GM18517 (cell line): ENCODE data around the gene DSCAML1.

Experiments used
- ATAC-seq: cut with Tn5 transposase; IDR thresholded peaks from one replicate; pipeline ENCODE4 v1.9.1; 2021; ENCODE audit warnings: mild to moderate bottlenecking, moderate library complexity; ENCODE audit not compliant: unreplicated experiment

DSCAML1 gene

DNA sequence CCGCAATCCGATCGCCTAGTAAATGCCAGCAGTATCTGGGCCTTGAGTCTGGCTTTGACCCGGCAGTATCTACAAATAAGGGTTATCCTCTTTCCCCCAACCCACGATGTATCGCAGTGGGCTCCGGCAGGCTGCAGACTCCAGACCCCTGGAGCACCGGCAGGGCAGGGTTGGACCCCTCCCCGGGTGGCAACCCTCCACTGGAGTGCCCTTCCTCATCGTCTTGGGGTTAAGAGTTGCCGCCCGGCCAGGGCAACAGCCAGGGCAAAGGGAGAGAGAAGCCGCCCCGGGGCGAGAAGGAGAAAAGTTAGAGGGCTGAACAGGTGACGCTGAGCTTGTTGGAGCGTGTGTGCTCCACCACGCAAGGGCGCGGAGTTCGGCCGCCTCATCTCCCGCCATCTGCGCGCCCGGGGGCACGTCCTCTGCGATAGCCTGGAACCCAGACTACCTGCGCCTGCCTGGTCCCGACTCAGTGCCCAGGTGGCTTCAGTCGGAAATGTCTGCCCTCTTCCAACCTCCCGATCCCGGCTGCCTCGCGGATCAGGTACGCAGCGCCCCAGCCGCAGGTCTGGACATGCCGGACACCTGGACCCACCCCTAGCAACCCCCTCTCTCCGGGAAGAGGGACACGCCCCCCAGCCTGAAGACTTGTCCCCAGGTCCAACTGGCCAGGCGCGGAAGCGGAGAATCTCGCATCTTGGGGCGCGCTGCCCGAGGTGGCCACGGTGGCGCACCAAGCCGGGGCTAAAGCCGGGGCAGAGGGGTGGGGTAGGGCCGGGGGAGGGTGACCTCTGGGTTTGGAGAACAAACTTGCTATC, 1.2 kb downstream of the DSCAML1 start:
- no peak for ATAC-seq

DNA sequence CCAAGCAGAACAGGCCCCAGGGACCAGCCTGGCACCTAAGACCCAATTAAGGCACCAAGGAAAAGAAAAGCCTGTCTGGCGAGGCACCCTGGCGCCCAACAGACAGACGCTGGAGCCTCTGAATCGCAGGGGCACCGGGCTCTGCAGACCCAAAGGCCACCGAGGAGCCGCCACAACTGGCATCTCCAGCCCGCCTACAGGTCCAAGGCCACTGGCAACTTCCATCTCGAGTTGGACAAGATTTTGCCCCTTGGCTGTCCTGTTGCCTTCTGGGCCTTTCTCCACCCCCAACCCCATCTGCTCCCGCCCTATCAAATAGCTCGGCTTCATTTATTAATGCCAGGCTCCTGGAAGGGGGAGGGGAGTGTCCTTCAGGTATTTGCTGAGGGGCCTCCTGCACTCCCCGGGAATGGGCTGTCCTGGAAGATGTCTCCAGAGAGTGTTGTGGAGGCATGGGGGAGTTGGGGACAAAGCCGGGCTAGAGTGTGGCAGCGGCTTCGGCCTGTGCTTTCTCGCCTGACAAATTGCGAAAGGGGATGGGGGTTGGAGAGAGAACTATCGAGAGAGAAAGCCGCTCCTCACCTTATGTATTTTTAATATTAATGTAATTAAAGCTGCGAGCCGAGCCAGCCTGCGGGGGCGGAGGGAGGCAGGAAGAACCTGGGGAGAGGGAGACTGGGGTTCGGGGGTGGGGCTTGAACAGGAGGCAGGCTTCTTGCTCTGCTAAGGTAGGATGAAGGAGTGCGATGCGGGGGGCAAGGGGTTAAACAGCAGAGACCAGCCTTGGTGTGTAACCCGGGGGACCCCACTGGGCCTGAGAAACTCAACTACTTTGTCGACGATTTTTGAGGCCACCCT, 2.0 kb downstream of the DSCAML1 start:
- no peak for ATAC-seq

DNA sequence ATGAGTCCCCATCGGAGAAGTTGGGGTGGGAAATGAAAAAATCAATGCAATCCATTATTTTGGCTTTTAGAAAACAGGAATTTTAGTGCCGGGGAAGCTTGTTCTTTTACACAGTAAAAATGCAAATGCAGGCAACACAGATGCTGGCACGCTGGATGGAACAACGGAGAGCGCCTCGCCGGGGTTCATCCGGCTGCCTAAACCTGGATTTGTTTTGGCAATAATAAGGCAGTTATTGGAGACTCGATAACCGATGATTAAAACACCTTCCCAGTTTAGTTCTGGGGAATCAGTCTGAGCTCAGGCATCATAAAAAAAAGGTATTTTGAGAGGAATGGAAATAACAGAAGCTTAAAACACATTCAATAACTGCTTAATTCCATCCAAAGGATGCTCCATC, 2.9 kb downstream of the DSCAML1 start:
- ATAC-seq: no peak

DNA sequence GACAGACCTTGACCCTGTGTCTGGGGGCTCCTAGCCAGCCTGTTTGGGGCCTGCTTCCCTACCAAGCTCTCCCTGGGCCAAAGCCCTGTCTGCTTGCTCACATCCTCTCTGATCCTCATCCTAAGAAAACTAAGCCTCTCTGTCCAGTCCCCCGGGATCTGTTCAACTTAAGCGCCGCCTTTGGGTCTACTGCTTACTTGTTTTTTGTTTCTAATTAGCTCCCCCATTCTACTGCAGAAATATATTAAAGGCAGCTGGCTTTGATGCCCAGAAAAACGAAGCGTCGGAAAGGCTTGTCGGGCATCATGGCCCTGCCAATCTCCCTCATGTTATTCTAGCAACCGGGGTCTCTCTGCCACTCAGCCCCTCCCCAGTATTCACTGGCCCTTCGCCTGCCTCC, 3.4 kb downstream of the DSCAML1 start:
- ATAC-seq: no peak

DNA sequence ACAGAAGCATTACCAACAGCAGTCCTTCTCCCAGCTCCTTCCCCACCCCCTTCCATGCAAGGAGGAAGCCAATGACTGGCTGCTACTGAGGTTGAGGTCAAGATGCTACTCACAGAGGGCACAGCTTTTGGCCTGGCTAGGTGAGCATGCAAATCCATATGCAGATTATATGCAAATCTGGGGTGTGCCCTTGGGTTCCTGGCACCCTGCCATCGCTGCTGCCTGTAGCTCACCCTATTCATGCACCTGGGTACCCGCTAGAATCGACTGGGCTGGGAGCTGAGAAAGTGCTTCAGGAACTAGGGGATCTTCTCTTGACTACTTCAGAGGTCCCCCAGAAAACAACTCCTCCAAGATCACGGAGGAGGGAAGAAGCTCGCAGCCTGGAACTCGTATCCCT, 4.0 kb downstream of the DSCAML1 start:
- no peak for ATAC-seq

DNA sequence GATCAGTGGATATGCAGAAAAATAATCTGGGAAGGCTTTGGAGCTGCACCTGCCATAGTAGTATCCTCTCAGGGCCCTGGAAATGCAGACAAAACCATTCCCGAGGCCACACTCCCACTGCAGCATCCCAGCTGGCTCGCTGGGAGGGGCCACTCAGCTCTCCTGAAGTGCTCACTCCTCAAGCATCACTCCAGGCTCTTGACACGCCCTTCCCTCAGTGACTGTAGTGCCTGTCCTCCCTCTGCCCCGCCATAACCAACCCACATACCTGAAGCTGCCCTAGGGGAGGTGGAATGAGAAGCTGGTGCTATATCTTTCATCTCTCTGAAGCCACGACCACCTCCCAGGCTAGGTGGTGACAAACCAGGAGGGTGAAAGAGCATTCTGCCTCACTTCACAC, 4.8 kb downstream of the DSCAML1 start:
- no peak for ATAC-seq

DNA sequence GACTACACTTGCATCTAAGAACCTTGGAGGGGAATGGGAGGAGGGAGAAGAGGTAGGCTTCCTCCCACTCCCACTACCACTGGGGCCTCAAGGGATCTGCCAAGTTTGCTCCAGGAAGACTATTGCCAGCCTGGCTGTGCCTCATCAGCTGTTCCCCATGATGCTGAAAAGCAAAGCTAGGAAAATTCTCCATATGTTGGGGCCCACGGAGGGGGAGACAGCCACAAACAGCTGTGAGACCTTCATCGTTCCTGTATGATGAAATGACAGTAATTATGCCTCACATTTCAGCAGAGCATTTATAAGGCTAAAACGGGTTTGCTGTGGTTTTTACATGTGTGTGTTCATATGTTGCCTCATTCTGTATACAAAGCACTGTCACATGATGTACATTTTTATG, 6.7 kb downstream of the DSCAML1 start:
- no peak for ATAC-seq

DNA sequence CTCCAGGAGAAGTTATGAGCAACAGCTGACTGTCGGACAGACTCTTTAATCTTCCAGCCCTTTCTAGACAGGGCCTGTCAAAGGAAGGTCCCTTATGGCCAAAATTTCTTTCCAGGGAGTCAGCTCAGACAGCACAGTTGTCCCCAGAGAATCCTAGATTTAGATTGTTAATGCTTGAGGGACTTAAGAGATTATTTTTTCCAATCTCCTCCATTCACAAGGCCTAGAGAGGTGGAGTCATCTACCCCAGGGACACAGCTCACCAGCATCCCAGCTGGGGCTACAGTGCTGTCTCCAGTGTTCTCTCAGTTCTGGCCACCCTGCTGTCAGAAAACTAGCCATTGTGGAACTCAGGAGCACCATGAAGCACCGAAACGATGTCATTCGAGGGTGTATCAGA, 7.8 kb downstream of the DSCAML1 start:
- ATAC-seq: no peak

DNA sequence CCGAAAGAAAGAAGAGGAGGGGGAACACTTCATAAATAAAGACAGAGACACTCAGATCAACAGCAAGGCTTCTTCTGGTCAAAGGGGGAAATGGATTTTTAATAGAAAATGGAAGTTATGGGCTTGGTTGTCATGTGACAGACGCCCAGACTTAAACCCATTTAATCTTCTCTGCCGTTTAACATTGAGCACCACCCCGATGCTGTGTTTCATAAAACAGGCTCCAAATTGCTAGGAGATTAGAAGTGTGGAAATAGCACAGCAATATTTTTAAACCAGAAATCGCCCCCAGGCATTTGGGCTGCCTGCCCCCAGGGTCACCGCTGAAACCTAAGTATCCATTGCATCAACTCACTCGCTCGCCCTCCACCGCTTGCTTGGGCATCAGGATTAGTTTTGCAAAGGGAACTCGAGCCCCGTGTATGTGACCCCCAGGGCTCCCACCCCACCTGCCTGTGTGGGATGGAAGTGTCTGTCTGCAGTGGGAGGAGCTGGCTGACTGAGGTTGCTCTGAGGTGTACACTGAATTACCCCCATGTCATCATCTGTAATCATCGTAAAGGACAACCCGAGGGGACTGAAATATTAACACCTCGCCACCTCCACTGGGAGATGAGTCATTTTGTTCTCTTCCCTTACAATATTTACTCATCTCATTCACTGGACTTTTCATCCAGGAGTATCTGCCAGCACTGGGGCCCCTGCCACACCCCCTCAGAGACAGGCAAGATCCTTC, 10.7 kb downstream of the DSCAML1 start:
- no peak for ATAC-seq

DNA sequence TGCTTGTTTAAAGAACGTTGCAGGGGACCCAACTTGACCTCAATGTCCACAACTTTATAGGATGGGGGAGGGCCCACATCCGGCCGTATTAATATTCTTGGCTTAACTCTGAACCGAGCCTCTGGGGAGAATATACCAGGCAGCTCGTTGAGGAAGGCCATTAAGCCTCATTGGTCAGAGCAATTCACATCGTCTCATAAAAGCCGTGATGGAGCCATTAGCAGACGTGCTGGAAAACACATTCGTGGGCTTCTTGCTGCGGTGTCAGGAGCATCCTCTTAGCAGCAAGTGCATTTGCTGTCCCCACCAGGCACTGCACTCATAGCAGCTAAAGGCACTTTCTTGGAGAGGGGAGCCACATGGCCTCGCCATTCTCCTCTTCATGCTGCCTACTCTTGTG, 14.9 kb downstream of the DSCAML1 start:
- ATAC-seq: no peak

DNA sequence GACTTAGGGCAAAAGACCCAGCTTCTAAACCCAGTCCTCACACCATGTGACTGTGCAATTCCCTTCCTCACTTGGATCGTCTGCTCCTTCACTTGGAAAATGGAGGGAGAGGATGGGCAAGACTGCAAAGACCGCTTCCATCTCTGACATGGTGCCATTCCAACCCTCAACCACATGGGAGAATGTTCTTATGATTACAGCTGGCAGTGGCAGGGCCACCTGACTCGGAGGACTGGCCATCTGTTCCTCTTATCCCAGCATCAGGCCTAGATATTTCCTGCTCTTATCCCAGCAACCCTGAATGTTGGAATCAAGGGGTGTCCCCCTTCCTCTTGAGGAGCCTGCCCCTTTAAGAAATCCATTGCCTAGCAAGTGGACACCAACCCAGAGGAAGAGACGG, 15.4 kb downstream of the DSCAML1 start:
- no peak for ATAC-seq

DNA sequence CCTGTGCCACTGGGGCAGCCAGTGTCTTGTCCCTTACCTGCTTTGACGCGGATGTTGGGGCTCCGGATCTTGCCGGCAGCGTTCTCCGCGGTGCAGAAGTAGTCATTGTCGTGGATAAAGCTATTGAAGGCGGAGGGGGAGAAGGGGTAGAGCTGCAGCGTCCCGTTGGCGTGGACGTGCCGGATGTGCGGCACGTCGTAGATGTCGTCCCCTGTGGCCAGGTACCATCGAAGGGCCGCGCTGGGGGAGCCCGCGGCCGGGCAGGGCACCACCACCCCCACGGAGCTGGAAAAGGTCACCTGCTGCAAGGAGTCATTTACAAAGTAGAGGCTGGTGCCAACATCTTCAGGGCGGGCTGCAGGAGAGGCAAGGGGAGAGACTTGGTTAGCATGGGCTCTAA, 16.6 kb downstream of the DSCAML1 start:
- no peak for ATAC-seq

DNA sequence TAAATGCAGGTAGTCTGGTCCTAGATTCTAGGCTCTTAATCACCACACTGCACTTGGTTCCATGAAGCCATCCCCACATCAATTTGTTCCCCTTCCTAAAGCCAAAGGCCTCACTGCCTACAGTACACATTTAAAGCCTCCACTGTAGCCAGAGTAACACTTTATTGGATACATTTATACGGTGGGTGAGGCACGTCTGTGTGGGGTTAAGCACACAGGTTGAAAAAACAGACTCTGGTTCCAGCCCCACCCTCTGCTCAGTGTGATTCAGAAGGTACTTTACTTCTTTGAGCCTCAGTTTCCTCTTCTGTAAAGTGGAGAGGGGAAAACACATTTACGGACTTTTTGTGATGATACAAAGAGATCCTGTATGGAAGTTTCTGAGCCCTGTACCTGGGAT, 22.5 kb downstream of the DSCAML1 start:
- no peak for ATAC-seq

DNA sequence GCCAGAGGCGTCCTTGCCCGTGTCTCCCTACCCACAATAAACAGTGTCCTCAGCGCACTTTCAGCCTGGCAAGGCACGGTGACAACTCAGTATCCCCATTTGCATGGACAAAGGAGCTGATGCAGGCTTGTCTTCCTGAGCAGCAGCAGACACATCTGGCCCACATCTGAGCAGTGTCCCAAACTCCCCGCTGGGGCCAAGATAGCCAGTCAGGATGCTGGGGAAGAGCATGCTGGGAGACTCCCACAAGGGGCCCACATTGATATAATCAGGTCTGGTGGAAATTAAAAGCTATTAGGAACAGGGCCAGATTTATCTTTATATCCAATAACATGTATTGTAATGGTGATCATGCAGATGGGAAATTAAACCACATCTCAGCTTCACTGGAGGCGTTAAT, 24.7 kb downstream of the DSCAML1 start:
- no peak for ATAC-seq

DNA sequence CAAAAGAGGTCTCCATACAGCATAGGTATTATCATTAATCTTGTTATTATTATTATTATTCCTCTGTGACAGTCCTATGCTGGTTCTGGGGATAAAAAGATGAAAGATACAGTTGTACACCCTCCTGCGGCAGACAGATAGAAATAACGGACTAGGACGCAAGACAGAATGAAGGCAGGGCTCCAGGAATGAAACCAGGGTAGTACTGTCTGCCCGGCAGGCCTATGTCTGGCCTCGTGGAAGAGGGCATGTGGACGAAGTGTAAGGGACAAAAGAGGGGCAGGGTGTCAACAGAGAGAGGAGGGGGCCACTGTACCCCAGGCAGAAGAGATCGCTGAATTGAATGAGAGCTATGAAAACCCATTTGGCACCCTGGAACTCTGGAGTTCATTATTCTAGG, 25.2 kb downstream of the DSCAML1 start:
- no peak for ATAC-seq

DNA sequence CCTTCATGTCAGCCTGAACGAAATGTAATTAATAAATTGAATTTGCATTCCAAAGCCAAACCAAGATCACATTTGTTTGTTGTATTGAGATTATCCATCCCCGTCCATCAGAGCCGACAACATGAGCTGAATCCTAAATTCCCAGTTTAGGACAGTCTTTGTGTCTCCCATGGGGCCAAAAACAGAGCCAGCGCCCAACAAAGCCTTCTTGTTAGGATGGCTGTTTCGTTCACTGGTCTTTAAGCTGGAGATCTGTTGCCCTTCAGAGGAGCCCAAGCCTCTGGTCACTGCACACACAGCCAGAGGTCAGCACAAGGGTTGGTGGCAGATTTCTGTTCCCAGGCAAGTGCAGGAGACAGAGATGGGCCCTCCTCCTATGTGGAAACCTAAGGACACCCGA, 25.8 kb downstream of the DSCAML1 start:
- no peak for ATAC-seq

DNA sequence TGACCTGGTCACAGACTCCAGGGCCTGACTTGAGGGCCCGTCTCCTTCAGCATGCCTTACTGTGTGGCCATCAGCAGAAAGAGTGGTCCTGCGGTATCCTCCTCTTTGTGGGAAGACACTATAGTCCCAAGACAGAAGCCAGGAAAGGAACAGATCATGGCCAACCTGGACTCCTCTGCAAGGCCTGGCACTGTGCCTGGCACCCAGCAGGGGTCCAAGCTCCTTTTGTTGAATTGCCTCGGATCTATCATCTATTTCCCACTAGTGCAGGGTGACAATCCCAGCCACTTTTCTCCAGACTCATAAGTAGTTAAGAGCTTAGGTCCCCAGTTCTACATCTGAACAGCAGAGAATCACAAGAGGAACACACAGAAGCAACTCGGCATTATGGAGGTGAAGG, 27.0 kb downstream of the DSCAML1 start:
- ATAC-seq: no peak

DNA sequence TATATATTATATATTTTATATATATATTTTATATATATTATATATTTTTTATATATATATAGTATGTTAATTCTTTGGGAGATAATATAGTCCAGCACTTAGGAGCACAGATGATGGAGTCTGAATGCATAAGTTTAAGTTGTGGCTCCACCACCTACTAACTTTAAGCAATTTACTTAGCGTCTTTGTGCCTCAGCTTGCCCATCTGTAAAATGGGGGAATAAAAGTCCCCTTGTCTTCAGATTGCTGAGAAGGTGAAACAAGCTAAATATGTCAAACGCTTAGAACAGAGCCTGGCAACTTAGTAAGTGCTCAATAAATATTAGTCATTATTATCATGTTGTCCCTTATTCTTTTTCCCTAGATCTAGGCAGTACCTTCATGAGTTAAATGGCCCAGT, 27.5 kb downstream of the DSCAML1 start:
- no peak for ATAC-seq

DNA sequence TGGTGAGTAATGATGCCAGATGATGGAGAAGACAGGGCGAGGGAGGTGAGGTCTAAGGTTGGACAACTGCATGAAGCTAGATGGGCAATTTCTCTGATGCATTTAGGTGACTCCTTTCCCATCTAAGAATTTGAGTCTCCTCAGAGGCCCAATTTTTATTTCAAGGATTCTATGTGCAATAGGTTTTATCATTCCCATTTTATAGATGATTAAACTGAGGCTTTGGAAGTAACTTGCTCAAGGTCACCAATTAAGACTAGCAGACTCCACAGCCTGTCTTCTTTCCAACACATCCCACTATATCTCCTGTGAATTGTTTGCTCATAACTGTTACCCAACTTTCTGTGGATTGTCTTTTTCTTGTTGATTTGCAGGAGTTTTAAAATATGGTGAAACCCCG, 28.5 kb downstream of the DSCAML1 start:
- no peak for ATAC-seq

DNA sequence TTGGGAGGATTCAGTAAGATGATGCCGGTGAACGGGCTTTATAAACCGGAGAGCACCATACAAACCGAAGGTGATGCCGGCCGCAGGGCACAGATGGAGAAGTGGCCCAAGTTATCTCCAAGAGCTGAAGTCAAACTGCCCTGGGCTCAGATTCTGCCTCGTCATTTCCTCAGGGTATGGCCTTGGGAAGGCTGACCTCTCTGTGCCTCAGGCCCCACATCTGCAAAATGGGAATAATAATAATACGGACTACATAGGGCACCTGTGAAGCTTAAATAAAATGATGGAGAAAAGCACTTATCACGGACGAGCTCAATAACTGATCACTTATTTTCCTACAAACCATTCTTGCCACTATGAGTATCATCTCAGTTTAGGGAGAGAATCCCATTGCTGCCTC, 29.9 kb downstream of the DSCAML1 start:
- ATAC-seq: no peak

DNA sequence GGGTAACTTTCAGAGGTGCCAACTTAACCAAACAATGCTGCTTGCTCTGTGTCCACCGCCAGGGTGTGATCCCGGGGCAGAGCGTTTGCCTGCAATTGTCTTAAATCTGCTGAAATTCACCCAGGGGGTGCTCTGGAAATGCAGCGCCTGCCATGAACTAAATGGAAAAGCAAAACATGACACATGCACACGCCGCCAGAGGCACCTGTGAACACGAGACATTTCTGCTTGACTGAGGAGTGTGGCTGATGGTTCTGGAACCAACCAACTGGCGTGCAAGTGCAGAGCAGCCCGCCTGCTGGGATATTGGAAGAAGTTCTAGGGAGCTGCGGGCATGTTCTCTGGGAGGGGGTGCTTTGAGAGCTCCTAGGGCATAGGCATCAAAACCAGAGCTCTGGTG, 30.4 kb downstream of the DSCAML1 start:
- no peak for ATAC-seq

DNA sequence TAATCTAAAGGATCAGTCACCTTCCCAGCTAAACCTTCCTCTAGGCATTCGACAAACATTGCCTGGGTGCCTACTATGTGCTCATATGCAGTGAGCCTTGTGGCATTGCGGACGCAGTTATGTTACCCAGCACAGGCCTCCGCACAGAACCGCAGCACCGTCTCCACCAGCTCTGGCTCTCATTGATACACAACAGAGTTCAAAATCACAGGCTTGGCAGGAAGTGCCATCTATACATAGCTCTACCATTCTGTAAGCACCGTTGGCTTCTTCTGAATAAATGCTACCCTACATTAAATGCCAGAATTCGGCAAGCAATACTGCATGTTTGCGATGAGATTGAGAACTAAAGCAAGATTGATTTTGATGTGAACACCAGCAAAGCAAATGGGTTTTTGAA, 31.0 kb downstream of the DSCAML1 start:
- ATAC-seq: no peak
